WTC11 (cell line): Measurements from ENCODE around the gene GATD1. TPM values are rescaled to one million over a fixed set of nuclear protein-coding genes. Genes with fewer than 3 reads are reported as not detected.

ENCODE experiments used
- ATAC-seq: fragments of 200-7000 bp; cut with Tn5 transposase; 2 replicates; pipeline ENCODE4 v1.10.0; 2021; ENCODE audit warnings: mild to moderate bottlenecking, moderate library complexity
- CTCF ChIA-PET: fragments of 300-600 bp; sonication (Branson Sonifier 250); formaldehyde crosslinking; loops from one replicate; lab custom pipeline; 2021; ENCODE audit warnings: antibody characterized with exemption; lab: Charles Lee
- POLR2A ChIA-PET: fragments of 350-600 bp; sonication (Branson Sonifier 250); formaldehyde crosslinking; loops from one replicate; lab custom pipeline; 2021; ENCODE audit warnings: antibody characterized with exemption; lab: Charles Lee
- DNase-seq: peaks from one replicate; pipeline ENCODE4 v3.0.0; 2021; ENCODE audit warnings: low spot score
- H3K27ac Mint-ChIP-seq: 2 replicates; pipeline ENCODE4 v1.8.0; 2021; ENCODE audit warnings: mixed read lengths
- H3K27me3 Mint-ChIP-seq: 2 replicates; pipeline ENCODE4 v1.8.0; 2021; ENCODE audit warnings: low read depth, mild to moderate bottlenecking, moderate library complexity, mixed read lengths
- H3K36me3 Mint-ChIP-seq: 2 replicates; pipeline ENCODE4 v1.8.0; 2021; ENCODE audit warnings: mixed read lengths
- H3K4me1 Mint-ChIP-seq: 2 replicates; pipeline ENCODE4 v1.8.0; 2022; ENCODE audit warnings: mixed read lengths
- H3K4me3 Mint-ChIP-seq: 2 replicates; pipeline ENCODE4 v1.8.0; 2021; ENCODE audit warnings: mild to moderate bottlenecking, moderate library complexity, mixed read lengths
- H3K9me3 Mint-ChIP-seq: 2 replicates; pipeline ENCODE4 v1.8.0; 2021; ENCODE audit warnings: mixed read lengths
- ARID4B ChIP-seq: sonication (generic); formaldehyde crosslinking; IDR thresholded peaks from 2 replicates; pipeline ENCODE4 v1.8.0; 2023; ENCODE audit warnings: missing genetic modification reagents, mild to moderate bottlenecking, borderline replicate concordance
- ATF1 ChIP-seq: sonication (generic); formaldehyde crosslinking; IDR thresholded peaks from 2 replicates; pipeline ENCODE4 v1.8.1; 2023; ENCODE audit warnings: mild to moderate bottlenecking, moderate library complexity, missing genetic modification reagents
- ATF2 ChIP-seq: sonication (generic); formaldehyde crosslinking; IDR thresholded peaks from 2 replicates; pipeline ENCODE4 v1.8.1; 2022; ENCODE audit warnings: low read depth, missing genetic modification reagents, borderline replicate concordance
- ATF3 ChIP-seq: sonication (generic); formaldehyde crosslinking; conservative IDR thresholded peaks from 2 replicates; pipeline ENCODE4 v1.8.1; 2022; ENCODE audit warnings: mild to moderate bottlenecking, missing genetic modification reagents
- ATF6 ChIP-seq: sonication (generic); formaldehyde crosslinking; IDR thresholded peaks from 2 replicates; pipeline ENCODE4 v1.8.1; 2023; ENCODE audit warnings: mild to moderate bottlenecking, missing genetic modification reagents
- CDX4 ChIP-seq: fragments of 250-450 bp; sonication (Bioruptor Pico); IDR thresholded peaks from 2 replicates; pipeline ENCODE4 v1.9.0; 2021; ENCODE audit warnings: moderate library complexity, mild to moderate bottlenecking, inconsistent platforms, borderline replicate concordance
- E2F5 ChIP-seq: sonication (generic); formaldehyde crosslinking; IDR thresholded peaks from 2 replicates; pipeline ENCODE4 v1.8.1; 2022; ENCODE audit warnings: mild to moderate bottlenecking, moderate library complexity, missing genetic modification reagents
- FOXJ3 ChIP-seq: sonication (generic); formaldehyde crosslinking; IDR thresholded peaks from 2 replicates; pipeline ENCODE4 v1.9.0; 2021; ENCODE audit warnings: missing genetic modification reagents, mild to moderate bottlenecking, borderline replicate concordance
- IRF2 ChIP-seq: sonication (generic); formaldehyde crosslinking; IDR thresholded peaks from 2 replicates; pipeline ENCODE4 v1.8.0; 2022; ENCODE audit warnings: low read depth, missing genetic modification reagents, borderline replicate concordance
- KAT7 ChIP-seq: sonication (generic); formaldehyde crosslinking; IDR thresholded peaks from 2 replicates; pipeline ENCODE4 v1.8.1; 2023; ENCODE audit warnings: missing genetic modification reagents, mild to moderate bottlenecking, borderline replicate concordance
- NR3C1 ChIP-seq: sonication (generic); formaldehyde crosslinking; conservative IDR thresholded peaks from 2 replicates; pipeline ENCODE4 v1.8.1; 2023; ENCODE audit warnings: low read depth, mild to moderate bottlenecking, missing genetic modification reagents
- PREB ChIP-seq: sonication (generic); formaldehyde crosslinking; IDR thresholded peaks from 2 replicates; pipeline ENCODE4 v1.8.1; 2022; ENCODE audit warnings: mild to moderate bottlenecking, missing genetic modification reagents, moderate library complexity, borderline replicate concordance
- SOX15 ChIP-seq: fragments of 250-450 bp; sonication (Bioruptor Pico); IDR thresholded peaks from 2 replicates; pipeline ENCODE4 v1.9.0; 2021; ENCODE audit warnings: mild to moderate bottlenecking
- ZBTB21 ChIP-seq: sonication (generic); formaldehyde crosslinking; IDR thresholded peaks from 2 replicates; pipeline ENCODE4 v1.8.1; 2023; ENCODE audit warnings: mild to moderate bottlenecking, missing genetic modification reagents, borderline replicate concordance
- ZMAT4 ChIP-seq: fragments of 250-450 bp; sonication (Bioruptor Pico); IDR thresholded peaks from 2 replicates; pipeline ENCODE4 v1.9.0; 2021; ENCODE audit warnings: mild to moderate bottlenecking
- ZNF425 ChIP-seq: fragments of 250-450 bp; sonication (Bioruptor Pico); conservative IDR thresholded peaks from 2 replicates; pipeline ENCODE4 v1.9.0; 2021; ENCODE audit warnings: mild to moderate bottlenecking
- ZNF671 ChIP-seq: fragments of 250-450 bp; sonication (Bioruptor Pico); IDR thresholded peaks from 2 replicates; pipeline ENCODE4 v1.8.0; 2021; ENCODE audit warnings: mild to moderate bottlenecking
- total RNA-seq: library from RNA; stranded (reverse); gene quantifications from 3 replicates; pipeline ENCODE4 v1.2.3, GENCODE V29; 2021

GATD1 gene
- total RNA-seq, 1 experiment from 2014 or later, result 87.6 TPM

GRCh38 chr11:798093-798713 lies 20.9 kb upstream of the GATD1 start, which contains the start of gene SLC25A22 (continued):
- TF ChIP-seq E2F5 (CRISPR knock-in tag) (no peak; the same call in 1 of the 2 replicates), ATF2 (CRISPR knock-in tag) (no peak)

GRCh38 chr11:797296-798092 lies 20.2 kb upstream of the GATD1 start:
- ChIA-PET CTCF (interaction anchor here (1.1 to 2.1 kb wide), 2 partner anchors 13 to 71 kb away, joined by 3 to 13 read pairs; no protein-coding TSS in a partner anchor), POLR2A (interaction anchor here (1.3 to 1.7 kb wide), 3 partner anchors 12 to 21 kb away, joined by 3 to 8 read pairs (median 4); partner anchors contain the start of genes GATD1 and RPLP2)
- TF ChIP-seq ATF3 (CRISPR knock-in tag) (no peak), FOXJ3 (no peak), IRF2 (CRISPR knock-in tag) (no peak), NR3C1 (no peak), PREB (CRISPR knock-in tag) (no peak), E2F5 (CRISPR knock-in tag) (0 out of 2 replicates have a peak, but pooled peaks have one; percentile 21), ZNF425 (CRISPR knock-in tag) (no peak), ARID4B (CRISPR knock-in tag) (0 out of 2 replicates have a peak, but pooled peaks have one; percentile 7), SOX15 (CRISPR knock-in tag) (no peak), ATF6 (no peak), KAT7 (CRISPR knock-in tag) (no peak), ZBTB21 (CRISPR knock-in tag) (no peak), ZMAT4 (CRISPR knock-in tag) (no peak), ATF1 (CRISPR knock-in tag) (no peak), ZNF671 (no peak), CDX4 (CRISPR knock-in tag) (no peak)

More at GRCh38 chr11:797296-798092, 20.2 kb upstream of the GATD1 start:
- no peaks in the 10 kb centered on the region for H3K27me3 Mint-ChIP-seq
- no peaks in the 10 kb centered on the region for H3K36me3 Mint-ChIP-seq
- no peaks in the 10 kb centered on the region for H3K9me3 Mint-ChIP-seq
- H3K4me3 Mint-ChIP-seq, result peak overlapping the region; percentile 76
- H3K4me1 Mint-ChIP-seq, result peaks cover 13% of the 10 kb centered on the region
- H3K27ac Mint-ChIP-seq, result no peak overlapping the region
- DNase-seq, result peak; percentile 72
- ATAC-seq, result peak; percentile 32
